K562 (cell line): Measurements from ENCODE around the gene SMARCA4. TPM values are rescaled to one million over a fixed set of nuclear protein-coding genes. Genes with fewer than 3 reads are reported as not detected.

Experiments used
- ATAC-seq: fragments of 200-7000 bp; cut with Tn5 transposase; 3 replicates; pipeline ENCODE4 v1.9.1; 2020; ENCODE audit warnings: moderate library complexity
- BruUV-seq: library from RNA; stranded (reverse); fragments of 400-500 nt; replicated peaks from 2 replicates; lab custom pipeline; 2021; lab: Mats Ljungman, UMichigan
- CTCF ChIA-PET: fragments of 300-600 bp; formaldehyde crosslinking; extraction: SDS; loops from one replicate; lab custom pipeline; 2021; ENCODE audit warnings: low intra/inter-chr PET ratio; lab: Yijun Ruan, JAX
- POLR2A ChIA-PET: fragments of 300-600, 350-650 bp; sonication (Branson Sonifier 250); formaldehyde crosslinking; extraction: SDS; loops from one replicate; lab custom pipeline; 2021; ENCODE audit warnings: antibody characterized with exemption, inconsistent platforms; lab: Yijun Ruan, JAX
- DNase-seq, 4 experiments: peaks; one replicate each; pipeline versions ENCODE4 v3.0.0 to v3.0.0-alpha.2; 2011 to 2018; ENCODE audit warnings: low spot score in 3 of 4, mixed read lengths in 3 of 4; ENCODE audit errors: extremely low read depth in 1 of 4
- FAIRE-seq: peaks from 2 replicates; lab custom pipeline; 2011; peaks lifted over from hg19 to GRCh38; lab: Jason Lieb, UNC
- H2AFZ ChIP-seq: 2 replicates; pipeline ENCODE4 v1.6.0; 2011; ENCODE audit warnings: low read depth, low read length, control low read depth, inconsistent platforms
- H3K27ac ChIP-seq: fragments of 200-600 bp; 3 replicates; pipeline ENCODE4 v1.8.0; 2011; ENCODE audit warnings: low read depth, mild to moderate bottlenecking, control low read depth, inconsistent platforms, low read length, moderate library complexity, mixed read lengths; ENCODE audit errors: extremely low read depth
- H3K27me3 ChIP-seq, 2 experiments: fragments of 300-600 bp in 1 of 2; 2 replicates in 1 of 2; 3 replicates in 1 of 2; pipeline versions ENCODE4 v1.6.0 to v1.8.0; 2011; ENCODE audit warnings: inconsistent platforms in 2 of 2, low read length in 2 of 2, mild to moderate bottlenecking in 1 of 2, mixed read lengths in 1 of 2, moderate library complexity in 1 of 2; ENCODE audit not compliant: control insufficient read depth in 2 of 2, insufficient read depth in 2 of 2
- H3K36me3 ChIP-seq: fragments of 300-600 bp; 3 replicates; pipeline ENCODE4 v1.8.0; 2011; ENCODE audit warnings: mild to moderate bottlenecking, low read length, inconsistent platforms; ENCODE audit not compliant: control insufficient read depth, insufficient read depth
- H3K4me1 ChIP-seq, 2 experiments: fragments of 200-600 bp in 1 of 2; replicated peaks in 1 of 2; 2 replicates in 1 of 2; 3 replicates in 1 of 2; pipeline versions ENCODE4 v1.5.1 to v1.8.0; 2011; ENCODE audit warnings: inconsistent platforms in 2 of 2, low read length in 2 of 2, mild to moderate bottlenecking in 1 of 2, mixed read lengths in 1 of 2, moderate library complexity in 1 of 2; ENCODE audit not compliant: control insufficient read depth in 2 of 2, insufficient read depth in 2 of 2
- H3K4me2 ChIP-seq: 2 replicates; pipeline ENCODE4 v1.6.1; 2011; ENCODE audit warnings: low read length, control low read depth, inconsistent platforms, mixed read lengths; ENCODE audit not compliant: insufficient read depth
- H3K4me3 ChIP-seq: fragments of 200-600 bp; sonication (generic), shearing (Covaris generic); 2 replicates; pipeline ENCODE4 v1.5.1; 2016; ENCODE audit warnings: control low read depth, inconsistent platforms
- H3K79me2 ChIP-seq: fragments of 200-600 bp; 3 replicates; pipeline ENCODE4 v1.8.0; 2011; ENCODE audit warnings: low read length, inconsistent platforms; ENCODE audit not compliant: control insufficient read depth, insufficient read depth
- H3K9ac ChIP-seq, 2 experiments: 2 replicates each; pipeline versions ENCODE4 v1.6.0 to v1.6.1; 2011; ENCODE audit warnings: low read depth in 2 of 2, low read length in 2 of 2, control low read depth in 1 of 2, inconsistent platforms in 1 of 2, mild to moderate bottlenecking in 1 of 2, mixed read lengths in 1 of 2; ENCODE audit not compliant: insufficient read depth in 1 of 2
- H3K9me1 ChIP-seq: one replicate; pipeline ENCODE4 v1.6.0; 2011; ENCODE audit warnings: inconsistent platforms, mild to moderate bottlenecking, low read length, moderate library complexity; ENCODE audit not compliant: control insufficient read depth, insufficient read depth
- H3K9me3 ChIP-seq: replicated peaks from 2 replicates; pipeline ENCODE4 v1.5.1; 2011; ENCODE audit warnings: low read depth, low read length, inconsistent platforms; ENCODE audit not compliant: control insufficient read depth, insufficient read depth
- H4K20me1 ChIP-seq: replicated peaks from 2 replicates; pipeline ENCODE4 v1.6.1; 2011; ENCODE audit warnings: low read length, inconsistent platforms, mixed read lengths; ENCODE audit not compliant: control insufficient read depth, insufficient read depth
- BHLHE40 ChIP-seq: IDR thresholded peaks from 2 replicates; pipeline ENCODE4 v1.6.1; 2011; ENCODE audit warnings: low read length, improper control_type of control experiment
- C11orf30 ChIP-seq: fragments of 450-650 bp; IDR thresholded peaks from 2 replicates; pipeline ENCODE4 v1.6.1; 2016; ENCODE audit warnings: low read depth, mild to moderate bottlenecking
- CSDE1 ChIP-seq, 2 experiments: fragments of 450-650 bp; IDR thresholded peaks; 2 replicates each; pipeline ENCODE4 v1.6.1; 2016; ENCODE audit warnings: mild to moderate bottlenecking in 1 of 2
- GATAD2A ChIP-seq: fragments of 450-650 bp; IDR thresholded peaks from 2 replicates; pipeline ENCODE4 v1.6.1; 2017
- ILF3 ChIP-seq: fragments of 450-650 bp; IDR thresholded peaks from 2 replicates; pipeline ENCODE4 v1.6.1; 2018; ENCODE audit warnings: antibody characterized with exemption, mild to moderate bottlenecking, moderate library complexity, borderline replicate concordance
- MAFF ChIP-seq: IDR thresholded peaks from 2 replicates; pipeline ENCODE4 v1.6.1; 2012; ENCODE audit warnings: low read length, improper control_type of control experiment
- PTTG1 ChIP-seq: fragments of 450-650 bp; IDR thresholded peaks from 2 replicates; pipeline ENCODE4 v1.6.1; 2016; ENCODE audit warnings: low read depth, mild to moderate bottlenecking, missing genetic modification characterization, missing compliant biosample characterization
- RBFOX2 ChIP-seq: fragments of 200-400 bp; formaldehyde crosslinking; IDR thresholded peaks from 2 replicates; pipeline ENCODE4 v1.6.1; 2017; ENCODE audit warnings: low read depth, mild to moderate bottlenecking, low read length, moderate library complexity
- SRSF1 ChIP-seq: fragments of 200-400 bp; formaldehyde crosslinking; IDR thresholded peaks from 2 replicates; pipeline ENCODE4 v1.6.1; 2017; ENCODE audit warnings: mild to moderate bottlenecking, low read depth, low read length, moderate library complexity
- UBTF ChIP-seq, 2 experiments: IDR thresholded peaks; 2 replicates each; pipeline ENCODE4 v1.6.1; 2012; ENCODE audit warnings: improper control_type of control experiment in 2 of 2, low read depth in 2 of 2, low read length in 2 of 2, borderline replicate concordance in 1 of 2
- USF1 ChIP-seq: sonication (generic); formaldehyde crosslinking; IDR thresholded peaks from 2 replicates; pipeline ENCODE4 v1.9.0; 2022; ENCODE audit warnings: mild to moderate bottlenecking, missing genetic modification reagents
- ZBTB8A ChIP-seq: fragments of 450-650 bp; IDR thresholded peaks from 2 replicates; pipeline ENCODE4 v1.6.1; 2018; ENCODE audit warnings: mild to moderate bottlenecking, moderate library complexity; ENCODE audit not compliant: partially characterized antibody
- ZFX ChIP-seq: sonication (generic); formaldehyde crosslinking; IDR thresholded peaks from 2 replicates; pipeline ENCODE4 v1.8.0; 2022; ENCODE audit warnings: mild to moderate bottlenecking, missing genetic modification reagents, moderate library complexity
- ZKSCAN1 ChIP-seq: fragments of 150-350 bp; IDR thresholded peaks from 2 replicates; pipeline ENCODE4 v1.6.1; 2016; ENCODE audit warnings: low read depth, low read length
- ZNF263 ChIP-seq: sonication (generic); formaldehyde crosslinking; IDR thresholded peaks from 2 replicates; pipeline ENCODE4 v1.8.0; 2022; ENCODE audit warnings: mild to moderate bottlenecking, missing genetic modification reagents, borderline replicate concordance
- ZNF586 ChIP-seq: fragments of 450-650 bp; formaldehyde crosslinking; conservative IDR thresholded peaks from 2 replicates; pipeline ENCODE4 v1.4.0; 2020; ENCODE audit warnings: mild to moderate bottlenecking, moderate library complexity
- WGBS: fragments of 100-300 bp; shearing (Covaris generic); methylation state at CpG from one replicate; pipeline ENCODE4 v1.1.6; 2016; ENCODE audit warnings: low coverage, mixed read lengths; ENCODE audit not compliant: insufficient coverage; ENCODE audit errors: missing lambda C conversion rate; 5-methylcytosine and 5-hydroxymethylcytosine counted together
- in situ Hi-C: fragments of 300-500 bp; cut with MboI; formaldehyde crosslinking; loops from 4 replicates; pipeline ENCODE4 v1.15.0; 2018; ENCODE audit warnings: inconsistent platforms, mixed read lengths
- intact Hi-C: fragments of 100-400 bp; cut with micrococcal nuclease; formaldehyde crosslinking; loops from 2 replicates; pipeline ENCODE4 v1.14.2; 2022
- polyA plus RNA-seq, 8 experiments: library from polyadenylated mRNA; depleted of rRNA in 4 of 8; stranded (reverse) in 5 of 8; unstranded in 3 of 8; fragments of >200 nt; fragmentation: Nextera tagmentation in 2 of 8; fragmentation: Illumina TruSeq in 1 of 8; extraction: Ambion mirVana in 2 of 8; extraction: Trizol in 1 of 8; gene quantifications; 2 replicates each; pipeline versions ENCODE4 v1.2.1 to v1.2.3, GENCODE V29; 2011 to 2014; ENCODE audit warnings: inconsistent platforms in 1 of 8, missing spikeins in 1 of 8
- total RNA-seq, 7 experiments: library from RNA; depleted of rRNA in 6 of 7; stranded (reverse); fragments of >200 nt in 6 of 7; fragmentation: Illumina TruSeq in 2 of 7; extraction: Trizol in 2 of 7; gene quantifications; 2 replicates each; pipeline versions ENCODE4 v1.2.1 to v1.2.3, GENCODE V29; 2011 to 2021; ENCODE audit warnings: low replicate concordance in 1 of 7
- TF ChIP-seq, protein P1 (sequence below), 2 experiments: fragments of 450-650 bp; conservative IDR thresholded peaks; 2 replicates each; pipeline ENCODE4 v1.6.1; 2017; ENCODE audit warnings: mild to moderate bottlenecking in 2 of 2, moderate library complexity in 2 of 2

Gene SMARCA4
- total and polyA plus RNA-seq, 9 of the 15 experiments (the other 6 are each of a cell fraction or from before 2014, with no cell fraction given) = 19.3 to 207 (median 52.1) TPM

DNA sequence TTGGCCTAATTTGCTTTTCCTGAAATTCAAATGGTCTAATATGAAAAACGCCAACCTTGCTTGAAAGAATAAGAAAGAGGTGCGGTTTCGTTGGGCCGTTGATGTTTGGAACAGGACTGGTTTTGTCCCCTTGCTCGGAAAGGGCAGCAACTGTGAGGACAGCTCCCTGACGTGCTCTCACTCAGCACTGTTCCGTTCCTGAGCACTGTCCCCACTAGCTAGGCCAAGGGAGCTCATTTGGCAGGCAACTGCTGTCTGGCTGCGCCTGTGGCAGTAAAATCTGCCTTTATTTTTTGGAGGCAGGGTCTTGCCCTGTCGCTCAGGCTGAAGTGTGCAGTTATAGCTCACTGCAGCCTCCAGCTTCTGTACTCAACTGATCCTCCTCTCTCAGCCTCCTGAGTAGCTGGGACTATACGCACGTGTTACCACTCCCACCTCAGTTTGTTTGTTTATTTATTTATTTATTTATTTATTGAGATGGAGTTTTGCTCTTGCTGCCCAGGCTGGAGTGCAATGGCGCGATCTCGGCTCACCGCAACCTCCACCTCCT, 132.9 kb downstream of the SMARCA4 start:
- in situ Hi-C loops (no loop called here), intact Hi-C loops (loop anchor here (5.0 kb wide), 1 partner anchor 56 kb away; no protein-coding TSS in a partner anchor)
- H3K36me3 ChIP-seq = peaks cover 80% of the 10 kb centered on the region
- no peaks in the 10 kb centered on the region for H3K9me3 ChIP-seq
- ChIA-PET CTCF (no interaction called here), POLR2A (interaction anchor here (0.6 to 6.1 kb wide), 8 partner anchors 8 to 214 kb away, joined by 3 to 54 read pairs (median 4); no protein-coding TSS in a partner anchor)
- H3K4me1 ChIP-seq = peaks cover 41 to 44% of the 10 kb centered on the region in 2 experiments
- no TSS peak for BruUV-seq
- no peak overlapping the region for H2AFZ ChIP-seq
- peak overlapping the region; percentile 82 to 97 for H3K9ac ChIP-seq
- peaks cover 69% of the 10 kb centered on the region for H4K20me1 ChIP-seq
- no peak for ATAC-seq
- peaks cover 13% of the 10 kb centered on the region for H3K9me1 ChIP-seq
- peak overlapping the region; percentile 81 for H3K27ac ChIP-seq
- H3K79me2 ChIP-seq = peaks cover 99% of the 10 kb centered on the region
- H3K27me3 ChIP-seq = no peaks in the 10 kb centered on the region
- H3K4me2 ChIP-seq = peak overlapping the region; percentile 97
- FAIRE-seq = no peak
- peak overlapping the region; percentile 98 for H3K4me3 ChIP-seq
- WGBS = 58% methylated on average over 15 of the region's 15 CpGs
- peak in 1 of 4 experiments; percentile 33 for DNase-seq
- TF ChIP-seq ZBTB8A (no peak), ZFX (CRISPR knock-in tag) (peak; percentile 12; the same call in 1 of the 2 replicates), CSDE1 (IDR thresholded peaks at IDR 0.05) (no peak), UBTF (IDR thresholded peaks at IDR 0.05; ENCODE audit: borderline replicate concordance in 1 of 2, low read depth in 2 of 2, low read length in 2 of 2) (no peak), BHLHE40 (peak; percentile 23; the same call in 1 of the 2 replicates), ZNF586 (no peak), ILF3 (no peak), C11orf30 (no peak), ZNF263 (0 out of 2 replicates have a peak, but pooled peaks have one; percentile 25), MAFF (no peak), RBFOX2 (peak; percentile 58; the same call in 1 of the 2 replicates), ZKSCAN1 (0 out of 2 replicates have a peak, but pooled peaks have one; percentile 3), PTTG1 (tag) (no peak), USF1 (CRISPR knock-in tag) (0 out of 2 replicates have a peak, but pooled peaks have one; percentile 32), GATAD2A (no peak), SRSF1 (no peak)
- TF ChIP-seq, protein P1, sequence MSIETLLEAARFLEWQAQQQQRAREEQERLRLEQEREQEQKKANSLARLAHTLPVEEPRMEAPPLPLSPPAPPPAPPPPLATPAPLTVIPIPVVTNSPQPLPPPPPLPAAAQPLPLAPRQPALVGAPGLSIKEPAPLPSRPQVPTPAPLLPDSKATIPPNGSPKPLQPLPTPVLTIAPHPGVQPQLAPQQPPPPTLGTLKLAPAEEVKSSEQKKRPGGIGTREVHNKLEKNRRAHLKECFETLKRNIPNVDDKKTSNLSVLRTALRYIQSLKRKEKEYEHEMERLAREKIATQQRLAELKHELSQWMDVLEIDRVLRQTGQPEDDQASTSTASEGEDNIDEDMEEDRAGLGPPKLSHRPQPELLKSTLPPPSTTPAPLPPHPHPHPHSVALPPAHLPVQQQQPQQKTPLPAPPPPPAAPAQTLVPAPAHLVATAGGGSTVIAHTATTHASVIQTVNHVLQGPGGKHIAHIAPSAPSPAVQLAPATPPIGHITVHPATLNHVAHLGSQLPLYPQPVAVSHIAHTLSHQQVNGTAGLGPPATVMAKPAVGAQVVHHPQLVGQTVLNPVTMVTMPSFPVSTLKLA (conservative IDR thresholded peaks at IDR 0.05) = peak in 1 of 2 experiments; percentile 70; a peak in 2 of 4 replicates
